WTC11 (cell line): ENCODE measurements around the gene KIAA0753. TPM values are rescaled to one million over a fixed set of nuclear protein-coding genes. Genes with fewer than 3 reads are reported as not detected.

Experiments used
- ATAC-seq: fragments of 200-7000 bp; cut with Tn5 transposase; 2 replicates; pipeline ENCODE4 v1.10.0; 2021; ENCODE audit warnings: mild to moderate bottlenecking, moderate library complexity
- CTCF ChIA-PET: fragments of 300-600 bp; sonication (Branson Sonifier 250); formaldehyde crosslinking; loops from one replicate; lab custom pipeline; 2021; ENCODE audit warnings: antibody characterized with exemption; lab: Charles Lee
- POLR2A ChIA-PET: fragments of 350-600 bp; sonication (Branson Sonifier 250); formaldehyde crosslinking; loops from one replicate; lab custom pipeline; 2021; ENCODE audit warnings: antibody characterized with exemption; lab: Charles Lee
- DNase-seq: peaks from one replicate; pipeline ENCODE4 v3.0.0; 2021; ENCODE audit warnings: low spot score
- H3K27ac Mint-ChIP-seq: 2 replicates; pipeline ENCODE4 v1.8.0; 2021; ENCODE audit warnings: mixed read lengths
- H3K27me3 Mint-ChIP-seq: 2 replicates; pipeline ENCODE4 v1.8.0; 2021; ENCODE audit warnings: low read depth, mild to moderate bottlenecking, moderate library complexity, mixed read lengths
- H3K36me3 Mint-ChIP-seq: 2 replicates; pipeline ENCODE4 v1.8.0; 2021; ENCODE audit warnings: mixed read lengths
- H3K4me1 Mint-ChIP-seq: 2 replicates; pipeline ENCODE4 v1.8.0; 2022; ENCODE audit warnings: mixed read lengths
- H3K4me3 Mint-ChIP-seq: 2 replicates; pipeline ENCODE4 v1.8.0; 2021; ENCODE audit warnings: mild to moderate bottlenecking, moderate library complexity, mixed read lengths
- H3K9me3 Mint-ChIP-seq: 2 replicates; pipeline ENCODE4 v1.8.0; 2021; ENCODE audit warnings: mixed read lengths
- ATF1 ChIP-seq: sonication (generic); formaldehyde crosslinking; IDR thresholded peaks from 2 replicates; pipeline ENCODE4 v1.8.1; 2023; ENCODE audit warnings: mild to moderate bottlenecking, moderate library complexity, missing genetic modification reagents
- CREM ChIP-seq: sonication (generic); formaldehyde crosslinking; IDR thresholded peaks from 2 replicates; pipeline ENCODE4 v1.8.1; 2022; ENCODE audit warnings: mild to moderate bottlenecking, missing genetic modification reagents, moderate library complexity
- FOXJ3 ChIP-seq: sonication (generic); formaldehyde crosslinking; IDR thresholded peaks from 2 replicates; pipeline ENCODE4 v1.9.0; 2021; ENCODE audit warnings: missing genetic modification reagents, mild to moderate bottlenecking, borderline replicate concordance
- FOXK1 ChIP-seq: sonication (generic); formaldehyde crosslinking; IDR thresholded peaks from 2 replicates; pipeline ENCODE4 v1.8.0; 2022; ENCODE audit warnings: mild to moderate bottlenecking, moderate library complexity, missing genetic modification reagents
- GABPB1 ChIP-seq: sonication (generic); formaldehyde crosslinking; IDR thresholded peaks from 2 replicates; pipeline ENCODE4 v1.8.1; 2023; ENCODE audit warnings: mild to moderate bottlenecking, missing genetic modification reagents
- GTF2I ChIP-seq: fragments of 250-450 bp; sonication (Bioruptor Pico); conservative IDR thresholded peaks from 2 replicates; pipeline ENCODE4 v1.4.0; 2021; ENCODE audit warnings: mild to moderate bottlenecking
- IRF2 ChIP-seq: sonication (generic); formaldehyde crosslinking; IDR thresholded peaks from 2 replicates; pipeline ENCODE4 v1.8.0; 2022; ENCODE audit warnings: low read depth, missing genetic modification reagents, borderline replicate concordance
- MXD4 ChIP-seq: fragments of 250-450 bp; sonication (Bioruptor Pico); IDR thresholded peaks from 2 replicates; pipeline ENCODE4 v1.8.0; 2021; ENCODE audit warnings: mild to moderate bottlenecking, moderate library complexity, borderline replicate concordance
- NFATC4 ChIP-seq: fragments of 250-450 bp; sonication (Bioruptor Pico); IDR thresholded peaks from 2 replicates; pipeline ENCODE4 v1.9.0; 2021; ENCODE audit warnings: mild to moderate bottlenecking
- NR3C1 ChIP-seq: sonication (generic); formaldehyde crosslinking; conservative IDR thresholded peaks from 2 replicates; pipeline ENCODE4 v1.8.1; 2023; ENCODE audit warnings: low read depth, mild to moderate bottlenecking, missing genetic modification reagents
- SMAD3 ChIP-seq: sonication (generic); formaldehyde crosslinking; IDR thresholded peaks from 2 replicates; pipeline ENCODE4 v1.8.0; 2022; ENCODE audit warnings: missing genetic modification reagents, mild to moderate bottlenecking, borderline replicate concordance
- SMAD4 ChIP-seq: sonication (generic); formaldehyde crosslinking; IDR thresholded peaks from 2 replicates; pipeline ENCODE4 v1.8.0; 2022; ENCODE audit warnings: mild to moderate bottlenecking, missing genetic modification reagents
- total RNA-seq: library from RNA; stranded (reverse); gene quantifications from 3 replicates; pipeline ENCODE4 v1.2.3, GENCODE V29; 2021
- TF ChIP-seq, protein P1 (sequence below): fragments of 250-450 bp; sonication (Bioruptor Pico); IDR thresholded peaks from 2 replicates; pipeline ENCODE4 v1.9.0; 2021; ENCODE audit warnings: mild to moderate bottlenecking
- TF ChIP-seq, protein P2 (sequence below): sonication (generic); formaldehyde crosslinking; IDR thresholded peaks from 2 replicates; pipeline ENCODE4 v1.8.0; 2022; ENCODE audit warnings: missing genetic modification reagents
- TF ChIP-seq, protein P3 (sequence below): fragments of 250-450 bp; sonication (Bioruptor Pico); IDR thresholded peaks from 2 replicates; pipeline ENCODE4 v1.9.0; 2021; ENCODE audit warnings: mild to moderate bottlenecking
- TF ChIP-seq, protein P4 (sequence below): sonication (generic); formaldehyde crosslinking; IDR thresholded peaks from 2 replicates; pipeline ENCODE4 v1.8.0; 2023; ENCODE audit warnings: mild to moderate bottlenecking, missing genetic modification reagents
- TF ChIP-seq, protein P5 (sequence below): fragments of 250-450 bp; sonication (Bioruptor Pico); IDR thresholded peaks from 2 replicates; pipeline ENCODE4 v2.1.2; 2022; ENCODE audit warnings: mild to moderate bottlenecking, moderate library complexity
- TF ChIP-seq, protein P6 (sequence below): sonication (generic); formaldehyde crosslinking; IDR thresholded peaks from 2 replicates; pipeline ENCODE4 v1.8.1; 2022; ENCODE audit warnings: low read depth, mild to moderate bottlenecking, moderate library complexity, missing genetic modification reagents, borderline replicate concordance

Gene KIAA0753
- total RNA-seq, 1 experiment from 2014 or later = 22.8 TPM

DNA sequence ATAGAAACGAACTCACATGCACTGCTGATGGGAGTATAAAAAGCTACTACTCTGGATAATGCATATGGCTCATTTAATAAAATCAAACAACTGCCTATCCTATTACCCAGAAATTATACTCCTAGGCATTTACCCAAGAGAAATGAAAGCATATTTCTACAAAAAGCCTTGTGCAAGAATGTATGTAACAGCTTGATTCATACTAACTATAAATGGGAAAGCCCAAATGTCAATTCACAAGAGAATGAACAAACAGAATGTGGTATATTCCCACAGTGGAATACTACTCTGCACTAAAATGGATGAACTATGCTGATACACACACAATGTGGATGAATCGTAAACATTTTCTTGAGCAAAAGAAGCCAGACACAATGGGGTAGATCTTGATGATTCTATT is 38.4 kb downstream of the KIAA0753 start:
- POLR2A ChIA-PET = no interaction called here
- no peaks in the 10 kb centered on the region for H3K9me3 Mint-ChIP-seq
- CTCF ChIA-PET = no interaction called here

More for the DNA sequence above, 38.4 kb downstream of the KIAA0753 start:
- Mint-ChIP-seq H3K4me1 (no peaks in the 10 kb centered on the region), H3K4me3 (no peak overlapping the region), H3K27me3 (no peaks in the 10 kb centered on the region), H3K36me3 (peaks cover 25% of the 10 kb centered on the region), H3K27ac (no peak overlapping the region)
- DNase-seq (no peak), ATAC-seq (no peak)
- TF ChIP-seq MXD4 = no peak
- TF ChIP-seq GTF2I = no peak
- TF ChIP-seq, protein P1, sequence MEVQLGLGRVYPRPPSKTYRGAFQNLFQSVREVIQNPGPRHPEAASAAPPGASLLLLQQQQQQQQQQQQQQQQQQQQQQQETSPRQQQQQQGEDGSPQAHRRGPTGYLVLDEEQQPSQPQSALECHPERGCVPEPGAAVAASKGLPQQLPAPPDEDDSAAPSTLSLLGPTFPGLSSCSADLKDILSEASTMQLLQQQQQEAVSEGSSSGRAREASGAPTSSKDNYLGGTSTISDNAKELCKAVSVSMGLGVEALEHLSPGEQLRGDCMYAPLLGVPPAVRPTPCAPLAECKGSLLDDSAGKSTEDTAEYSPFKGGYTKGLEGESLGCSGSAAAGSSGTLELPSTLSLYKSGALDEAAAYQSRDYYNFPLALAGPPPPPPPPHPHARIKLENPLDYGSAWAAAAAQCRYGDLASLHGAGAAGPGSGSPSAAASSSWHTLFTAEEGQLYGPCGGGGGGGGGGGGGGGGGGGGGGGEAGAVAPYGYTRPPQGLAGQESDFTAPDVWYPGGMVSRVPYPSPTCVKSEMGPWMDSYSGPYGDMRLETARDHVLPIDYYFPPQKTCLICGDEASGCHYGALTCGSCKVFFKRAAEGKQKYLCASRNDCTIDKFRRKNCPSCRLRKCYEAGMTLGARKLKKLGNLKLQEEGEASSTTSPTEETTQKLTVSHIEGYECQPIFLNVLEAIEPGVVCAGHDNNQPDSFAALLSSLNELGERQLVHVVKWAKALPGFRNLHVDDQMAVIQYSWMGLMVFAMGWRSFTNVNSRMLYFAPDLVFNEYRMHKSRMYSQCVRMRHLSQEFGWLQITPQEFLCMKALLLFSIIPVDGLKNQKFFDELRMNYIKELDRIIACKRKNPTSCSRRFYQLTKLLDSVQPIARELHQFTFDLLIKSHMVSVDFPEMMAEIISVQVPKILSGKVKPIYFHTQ (CRISPR knock-in tag) = no peak
- TF ChIP-seq, protein P2, sequence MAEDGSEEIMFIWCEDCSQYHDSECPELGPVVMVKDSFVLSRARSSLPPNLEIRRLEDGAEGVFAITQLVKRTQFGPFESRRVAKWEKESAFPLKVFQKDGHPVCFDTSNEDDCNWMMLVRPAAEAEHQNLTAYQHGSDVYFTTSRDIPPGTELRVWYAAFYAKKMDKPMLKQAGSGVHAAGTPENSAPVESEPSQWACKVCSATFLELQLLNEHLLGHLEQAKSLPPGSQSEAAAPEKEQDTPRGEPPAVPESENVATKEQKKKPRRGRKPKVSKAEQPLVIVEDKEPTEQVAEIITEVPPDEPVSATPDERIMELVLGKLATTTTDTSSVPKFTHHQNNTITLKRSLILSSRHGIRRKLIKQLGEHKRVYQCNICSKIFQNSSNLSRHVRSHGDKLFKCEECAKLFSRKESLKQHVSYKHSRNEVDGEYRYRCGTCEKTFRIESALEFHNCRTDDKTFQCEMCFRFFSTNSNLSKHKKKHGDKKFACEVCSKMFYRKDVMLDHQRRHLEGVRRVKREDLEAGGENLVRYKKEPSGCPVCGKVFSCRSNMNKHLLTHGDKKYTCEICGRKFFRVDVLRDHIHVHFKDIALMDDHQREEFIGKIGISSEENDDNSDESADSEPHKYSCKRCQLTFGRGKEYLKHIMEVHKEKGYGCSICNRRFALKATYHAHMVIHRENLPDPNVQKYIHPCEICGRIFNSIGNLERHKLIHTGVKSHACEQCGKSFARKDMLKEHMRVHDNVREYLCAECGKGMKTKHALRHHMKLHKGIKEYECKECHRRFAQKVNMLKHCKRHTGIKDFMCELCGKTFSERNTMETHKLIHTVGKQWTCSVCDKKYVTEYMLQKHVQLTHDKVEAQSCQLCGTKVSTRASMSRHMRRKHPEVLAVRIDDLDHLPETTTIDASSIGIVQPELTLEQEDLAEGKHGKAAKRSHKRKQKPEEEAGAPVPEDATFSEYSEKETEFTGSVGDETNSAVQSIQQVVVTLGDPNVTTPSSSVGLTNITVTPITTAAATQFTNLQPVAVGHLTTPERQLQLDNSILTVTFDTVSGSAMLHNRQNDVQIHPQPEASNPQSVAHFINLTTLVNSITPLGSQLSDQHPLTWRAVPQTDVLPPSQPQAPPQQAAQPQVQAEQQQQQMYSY = no peak
- TF ChIP-seq, protein P3, sequence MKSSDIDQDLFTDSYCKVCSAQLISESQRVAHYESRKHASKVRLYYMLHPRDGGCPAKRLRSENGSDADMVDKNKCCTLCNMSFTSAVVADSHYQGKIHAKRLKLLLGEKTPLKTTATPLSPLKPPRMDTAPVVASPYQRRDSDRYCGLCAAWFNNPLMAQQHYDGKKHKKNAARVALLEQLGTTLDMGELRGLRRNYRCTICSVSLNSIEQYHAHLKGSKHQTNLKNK (CRISPR knock-in tag) = no peak
- no peak for TF ChIP-seq ATF1
- TF ChIP-seq, protein P4, sequence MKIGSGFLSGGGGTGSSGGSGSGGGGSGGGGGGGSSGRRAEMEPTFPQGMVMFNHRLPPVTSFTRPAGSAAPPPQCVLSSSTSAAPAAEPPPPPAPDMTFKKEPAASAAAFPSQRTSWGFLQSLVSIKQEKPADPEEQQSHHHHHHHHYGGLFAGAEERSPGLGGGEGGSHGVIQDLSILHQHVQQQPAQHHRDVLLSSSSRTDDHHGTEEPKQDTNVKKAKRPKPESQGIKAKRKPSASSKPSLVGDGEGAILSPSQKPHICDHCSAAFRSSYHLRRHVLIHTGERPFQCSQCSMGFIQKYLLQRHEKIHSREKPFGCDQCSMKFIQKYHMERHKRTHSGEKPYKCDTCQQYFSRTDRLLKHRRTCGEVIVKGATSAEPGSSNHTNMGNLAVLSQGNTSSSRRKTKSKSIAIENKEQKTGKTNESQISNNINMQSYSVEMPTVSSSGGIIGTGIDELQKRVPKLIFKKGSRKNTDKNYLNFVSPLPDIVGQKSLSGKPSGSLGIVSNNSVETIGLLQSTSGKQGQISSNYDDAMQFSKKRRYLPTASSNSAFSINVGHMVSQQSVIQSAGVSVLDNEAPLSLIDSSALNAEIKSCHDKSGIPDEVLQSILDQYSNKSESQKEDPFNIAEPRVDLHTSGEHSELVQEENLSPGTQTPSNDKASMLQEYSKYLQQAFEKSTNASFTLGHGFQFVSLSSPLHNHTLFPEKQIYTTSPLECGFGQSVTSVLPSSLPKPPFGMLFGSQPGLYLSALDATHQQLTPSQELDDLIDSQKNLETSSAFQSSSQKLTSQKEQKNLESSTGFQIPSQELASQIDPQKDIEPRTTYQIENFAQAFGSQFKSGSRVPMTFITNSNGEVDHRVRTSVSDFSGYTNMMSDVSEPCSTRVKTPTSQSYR (CRISPR knock-in tag) = no peak
- TF ChIP-seq IRF2 (CRISPR knock-in tag) = no peak
- no peak for TF ChIP-seq NFATC4 (CRISPR knock-in tag)
- TF ChIP-seq, protein P5, sequence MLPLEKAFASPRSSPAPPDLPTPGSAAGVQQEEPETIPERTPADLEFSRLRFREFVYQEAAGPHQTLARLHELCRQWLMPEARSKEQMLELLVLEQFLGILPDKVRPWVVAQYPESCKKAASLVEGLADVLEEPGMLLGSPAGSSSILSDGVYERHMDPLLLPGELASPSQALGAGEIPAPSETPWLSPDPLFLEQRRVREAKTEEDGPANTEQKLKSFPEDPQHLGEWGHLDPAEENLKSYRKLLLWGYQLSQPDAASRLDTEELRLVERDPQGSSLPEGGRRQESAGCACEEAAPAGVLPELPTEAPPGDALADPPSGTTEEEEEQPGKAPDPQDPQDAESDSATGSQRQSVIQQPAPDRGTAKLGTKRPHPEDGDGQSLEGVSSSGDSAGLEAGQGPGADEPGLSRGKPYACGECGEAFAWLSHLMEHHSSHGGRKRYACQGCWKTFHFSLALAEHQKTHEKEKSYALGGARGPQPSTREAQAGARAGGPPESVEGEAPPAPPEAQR (CRISPR knock-in tag) = no peak
- no peak for TF ChIP-seq CREM (CRISPR knock-in tag)
- TF ChIP-seq, protein P6, sequence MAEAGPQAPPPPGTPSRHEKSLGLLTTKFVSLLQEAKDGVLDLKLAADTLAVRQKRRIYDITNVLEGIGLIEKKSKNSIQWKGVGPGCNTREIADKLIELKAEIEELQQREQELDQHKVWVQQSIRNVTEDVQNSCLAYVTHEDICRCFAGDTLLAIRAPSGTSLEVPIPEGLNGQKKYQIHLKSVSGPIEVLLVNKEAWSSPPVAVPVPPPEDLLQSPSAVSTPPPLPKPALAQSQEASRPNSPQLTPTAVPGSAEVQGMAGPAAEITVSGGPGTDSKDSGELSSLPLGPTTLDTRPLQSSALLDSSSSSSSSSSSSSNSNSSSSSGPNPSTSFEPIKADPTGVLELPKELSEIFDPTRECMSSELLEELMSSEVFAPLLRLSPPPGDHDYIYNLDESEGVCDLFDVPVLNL (CRISPR knock-in tag) = no peak
- TF ChIP-seq SMAD4 (CRISPR knock-in tag) = no peak
- no peak for TF ChIP-seq NR3C1
- no peak for TF ChIP-seq GABPB1 (CRISPR knock-in tag)
- TF ChIP-seq SMAD3 (CRISPR knock-in tag) = no peak
- TF ChIP-seq FOXJ3 (CRISPR knock-in tag) = no peak
- TF ChIP-seq FOXK1 (CRISPR knock-in tag) = no peak
